NCI-H510A treated with DMSO at 0.1 percent for 48 hours (cell line): Measurements from ENCODE around the gene LEMD3.

Experiments
- DNase-seq: peaks from one replicate; lab custom pipeline; 2025; lab: John Stamatoyannopoulos, UW

Gene LEMD3

DNA sequence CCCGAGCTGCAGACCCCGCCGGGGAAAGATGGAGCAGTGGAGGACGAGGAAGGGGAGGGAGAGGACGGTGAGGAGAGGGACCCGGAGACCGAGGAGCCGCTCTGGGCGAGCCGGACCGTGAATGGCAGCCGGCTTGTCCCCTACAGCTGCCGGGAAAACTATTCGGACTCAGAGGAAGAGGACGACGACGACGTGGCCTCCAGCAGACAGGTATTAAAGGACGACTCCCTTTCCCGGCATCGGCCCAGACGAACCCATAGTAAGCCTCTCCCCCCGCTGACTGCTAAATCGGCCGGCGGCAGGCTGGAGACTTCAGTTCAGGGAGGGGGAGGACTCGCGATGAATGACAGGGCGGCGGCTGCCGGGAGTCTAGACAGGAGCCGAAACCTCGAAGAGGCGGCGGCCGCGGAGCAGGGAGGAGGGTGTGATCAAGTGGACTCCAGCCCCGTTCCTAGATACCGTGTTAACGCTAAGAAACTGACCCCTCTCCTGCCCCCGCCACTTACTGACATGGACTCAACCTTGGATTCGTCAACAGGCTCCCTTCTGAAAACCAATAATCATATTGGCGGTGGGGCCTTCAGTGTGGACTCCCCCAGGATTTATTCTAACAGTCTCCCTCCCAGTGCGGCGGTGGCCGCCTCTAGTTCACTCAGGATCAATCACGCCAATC lies 962 bp downstream of the LEMD3 start:
- peak; percentile 50 for DNase-seq

GRCh38 chr12:65171073-65171472 lies 1.7 kb downstream of the LEMD3 start:
- peak; percentile 30 for DNase-seq

GRCh38 chr12:65171870-65172269 lies 2.5 kb downstream of the LEMD3 start:
- no peak for DNase-seq

DNA sequence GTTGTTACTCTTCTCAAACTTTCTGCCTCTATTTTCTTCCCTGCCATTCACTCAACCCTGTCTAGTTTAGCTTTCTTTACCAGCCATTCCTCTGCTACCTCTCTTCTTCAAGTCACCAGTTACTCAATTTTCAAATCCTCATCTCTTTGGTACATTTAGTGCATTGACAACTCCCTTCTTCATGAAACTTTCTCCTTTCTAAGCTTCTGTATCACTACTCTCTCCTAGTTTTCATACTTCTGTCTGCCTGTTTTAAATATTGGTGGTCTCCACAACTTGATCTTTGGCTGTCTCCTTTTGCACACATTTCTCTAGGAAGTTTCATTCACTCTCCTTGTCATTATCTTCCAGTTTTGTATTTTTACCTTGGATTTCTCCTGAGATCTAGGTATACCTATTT lies 6.0 kb downstream of the LEMD3 start:
- DNase-seq: no peak

- no peak for DNase-seq
Measured at GRCh38 chr12:65182012-65182739, 12.8 kb downstream of the LEMD3 start.

GRCh38 chr12:65184176-65184857 lies 14.9 kb downstream of the LEMD3 start:
- DNase-seq: no peak

- no peak for DNase-seq
Measured at GRCh38 chr12:65184858-65185229, 15.5 kb downstream of the LEMD3 start.

DNA sequence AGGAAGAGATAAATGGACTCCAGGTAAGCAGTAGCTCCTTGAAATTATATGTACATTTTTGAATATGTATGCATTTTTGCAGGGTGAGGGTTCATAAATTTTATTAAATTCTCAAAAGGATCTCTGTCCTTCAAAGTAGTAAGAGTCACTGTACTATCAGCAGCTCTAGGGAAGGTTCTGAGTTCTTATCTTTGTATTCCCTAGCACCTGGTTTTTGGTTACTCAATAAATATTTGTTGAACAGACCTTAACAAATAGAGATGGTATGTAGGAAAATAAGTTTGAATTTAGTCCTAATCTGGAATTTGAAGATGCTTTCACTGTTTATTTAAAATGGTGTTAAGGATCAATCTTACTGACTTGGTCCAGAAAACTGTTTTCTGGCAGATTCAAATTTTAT lies 18.3 kb downstream of the LEMD3 start:
- no peak for DNase-seq

GRCh38 chr12:65188179-65188701 lies 18.9 kb downstream of the LEMD3 start:
- DNase-seq: no peak

DNA sequence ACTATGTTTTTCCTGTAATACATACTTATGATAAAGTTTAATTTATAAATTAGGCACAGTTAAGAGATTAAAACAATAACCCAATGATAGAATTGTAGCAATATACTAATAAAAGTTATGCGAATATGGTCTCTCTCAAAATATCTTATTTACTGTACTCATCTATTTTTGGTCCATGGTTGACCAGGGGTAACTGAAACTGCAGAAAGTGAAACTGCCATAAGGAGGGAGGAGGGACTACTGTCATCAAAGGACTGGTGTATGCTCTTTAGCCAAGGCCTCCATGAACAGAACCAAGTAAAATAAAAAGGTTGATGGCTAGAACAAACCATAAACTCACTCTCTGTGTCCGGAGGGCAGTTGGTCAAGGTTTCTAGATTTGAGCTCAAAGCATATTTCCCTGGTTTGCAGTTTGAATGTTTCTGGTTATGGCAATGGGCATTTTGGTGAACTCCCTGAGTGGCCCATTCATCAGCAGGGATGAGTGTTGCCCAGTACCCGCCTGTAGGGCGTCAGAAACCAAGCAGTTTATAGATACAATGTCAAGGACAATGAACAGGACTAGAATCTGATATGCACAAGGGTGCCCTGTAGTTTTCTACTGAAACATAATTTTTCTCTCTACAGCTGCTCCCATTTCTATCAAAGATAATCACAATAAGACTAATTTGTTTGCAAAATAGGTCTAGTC lies 19.8 kb downstream of the LEMD3 start:
- no peak for DNase-seq

DNA sequence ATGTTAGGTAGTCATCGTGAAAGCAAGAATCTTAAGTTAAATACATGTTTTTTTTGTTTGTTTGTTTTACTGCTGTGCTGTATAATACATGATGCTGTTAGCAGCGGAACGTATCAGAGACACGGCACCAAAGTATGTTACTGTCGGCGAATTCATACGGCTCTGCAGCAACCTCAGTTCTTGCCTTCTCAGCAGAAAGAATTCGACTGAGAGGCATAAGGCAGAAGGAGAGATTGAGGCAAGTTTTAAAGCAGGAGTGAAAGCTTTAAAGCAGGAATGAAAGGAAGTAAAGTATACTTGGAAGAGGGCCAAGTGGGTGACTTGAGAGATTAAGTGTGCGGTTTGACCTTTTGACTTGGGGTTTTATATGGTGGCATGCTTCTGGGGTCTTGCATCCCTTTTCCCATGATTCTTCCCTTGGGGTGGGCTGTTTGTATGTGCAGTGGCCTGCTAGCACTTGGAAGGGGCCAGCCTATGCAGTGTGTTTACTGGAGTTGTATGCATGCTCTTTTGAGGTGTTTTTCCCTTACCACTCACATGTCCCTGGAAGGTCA lies 23.7 kb downstream of the LEMD3 start:
- no peak for DNase-seq

- no peak for DNase-seq
Measured at GRCh38 chr12:65194949-65195348, 25.6 kb downstream of the LEMD3 start.

DNA sequence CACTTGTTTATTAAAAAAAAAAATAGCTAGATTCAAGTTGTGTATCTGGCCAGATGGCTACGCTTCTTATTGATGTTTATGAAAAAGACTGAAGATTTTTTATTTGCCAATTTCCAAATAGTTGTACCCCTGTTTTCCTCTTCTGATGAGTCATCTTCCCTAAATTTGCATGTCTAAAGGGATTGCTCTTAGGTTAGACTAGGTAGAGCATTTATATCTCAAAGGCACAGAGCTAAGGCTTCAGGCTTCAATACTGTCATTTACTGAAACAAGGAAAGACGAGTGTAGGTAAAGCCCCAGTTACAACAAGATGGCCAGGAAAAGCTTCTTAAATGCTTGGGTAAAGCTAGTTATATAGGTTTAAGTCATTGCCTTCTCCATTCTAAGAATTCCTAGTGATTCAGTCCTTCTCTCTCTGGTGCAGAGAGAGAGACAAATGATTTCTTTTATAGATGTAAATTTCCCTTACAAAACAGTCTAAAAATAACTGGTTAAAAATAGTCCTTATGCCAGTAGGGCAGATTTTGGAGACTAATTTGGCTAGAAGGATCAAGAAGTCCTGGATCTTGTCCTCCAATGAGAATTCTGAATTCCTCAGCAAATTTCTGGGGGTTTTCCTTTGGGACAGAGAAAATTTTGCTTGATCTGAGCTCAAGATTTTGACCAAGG lies 26.1 kb downstream of the LEMD3 start:
- DNase-seq: no peak

- DNase-seq: no peak
Measured at GRCh38 chr12:65196762-65197567, 27.6 kb downstream of the LEMD3 start.

DNA sequence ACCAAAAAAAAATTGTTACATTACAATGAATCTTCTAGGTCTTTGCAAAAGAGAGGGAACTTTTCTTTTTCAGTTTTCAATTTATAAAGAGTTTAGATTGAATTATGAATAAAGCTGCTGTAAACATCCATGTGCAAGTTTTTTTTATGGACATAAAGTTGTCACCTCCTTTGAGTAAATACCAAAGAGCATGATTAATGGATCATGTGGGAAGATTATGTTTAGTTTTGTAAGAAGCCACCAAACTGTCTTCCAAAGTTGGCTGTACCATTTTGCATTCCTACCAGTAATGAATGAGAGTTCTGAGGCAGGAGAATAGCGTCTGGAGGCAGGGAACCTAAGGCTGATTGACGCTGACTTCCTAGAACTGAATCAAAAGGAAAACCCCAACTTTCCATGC lies 30.2 kb downstream of the LEMD3 start:
- no peak for DNase-seq

GRCh38 chr12:65200007-65200665 lies 30.8 kb downstream of the LEMD3 start:
- DNase-seq: no peak

DNA sequence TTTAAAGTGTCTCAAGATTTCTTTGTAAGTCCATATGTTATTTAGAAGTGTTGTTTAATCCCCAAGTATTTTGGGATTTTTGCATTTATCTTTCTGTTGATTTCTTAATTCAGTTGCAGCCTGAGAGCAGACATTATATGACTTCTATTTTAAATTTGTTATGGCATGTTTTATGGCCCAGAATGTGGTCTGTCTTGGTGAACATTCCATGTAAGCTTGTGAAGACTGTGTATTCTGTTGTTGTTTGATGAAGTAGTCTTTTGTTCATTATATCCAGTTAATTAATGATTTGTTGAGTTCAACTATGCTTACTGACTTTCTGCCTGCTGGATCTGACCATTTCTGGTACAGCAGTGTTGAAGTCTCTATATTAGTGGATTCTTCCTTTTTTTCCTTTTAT lies 34.0 kb downstream of the LEMD3 start:
- no peak for DNase-seq

GRCh38 chr12:65204886-65205525 lies 35.6 kb downstream of the LEMD3 start:
- DNase-seq: no peak

GRCh38 chr12:65205886-65206285 lies 36.5 kb downstream of the LEMD3 start:
- DNase-seq: no peak

- DNase-seq: no peak
Measured at GRCh38 chr12:65208125-65208524, 38.7 kb downstream of the LEMD3 start.
